ENCODE data around the gene TSKU.
"Not testable (repeated sequence)": the region's sequence is repeated elsewhere in the genome, so short reads cannot be mapped to it uniquely, and the experiment has no call there.

TSKU gene

GRCh38 chr11:76791002-76791770 lies 8.0 kb downstream of the TSKU start:
- not testable (repeated sequence) for DNase-seq

- DNase-seq = no peak
Observed at GRCh38 chr11:76791861-76792260, 8.7 kb downstream of the TSKU start.

GRCh38 chr11:76792505-76793264 lies 9.5 kb downstream of the TSKU start:
- no peak for DNase-seq

- no peak for DNase-seq
Observed at GRCh38 chr11:76793391-76794291, 10.5 kb downstream of the TSKU start.

GRCh38 chr11:76794371-76795289 lies 11.5 kb downstream of the TSKU start:
- no peak for DNase-seq

GRCh38 chr11:76795290-76795935 lies 12.3 kb downstream of the TSKU start:
- no peak for DNase-seq

GRCh38 chr11:76795936-76796441 lies 12.8 kb downstream of the TSKU start:
- no peak for DNase-seq

GRCh38 chr11:76796511-76797198 lies 13.5 kb downstream of the TSKU start:
- DNase-seq = no peak

GRCh38 chr11:76797341-76798201 lies 14.4 kb downstream of the TSKU start:
- no peak for DNase-seq

- no peak for DNase-seq
Observed at GRCh38 chr11:76798202-76798581, 15.0 kb downstream of the TSKU start.

GRCh38 chr11:76798671-76799065 lies 15.5 kb downstream of the TSKU start:
- DNase-seq = no peak

GRCh38 chr11:76799066-76799804 lies 16.1 kb downstream of the TSKU start:
- no peak for DNase-seq

- DNase-seq = no peak
Observed at GRCh38 chr11:76800466-76801200, 17.5 kb downstream of the TSKU start.

- no peak for DNase-seq
Observed at GRCh38 chr11:76801225-76801624, 18.1 kb downstream of the TSKU start.

GRCh38 chr11:76801736-76802135 lies 18.6 kb downstream of the TSKU start:
- DNase-seq = no peak

GRCh38 chr11:76802151-76802550 lies 19.0 kb downstream of the TSKU start:
- DNase-seq = no peak

- DNase-seq = no peak
Observed at GRCh38 chr11:76802621-76803020, 19.5 kb downstream of the TSKU start.

GRCh38 chr11:76803023-76803422 lies 19.9 kb downstream of the TSKU start:
- DNase-seq = no peak

Data from DMS 273 treated with DMSO at 0.1 percent for 48 hours (cell line).